Fibroblast of upper back skin (primary cell): Measurements from ENCODE around the gene CHTF8.

Source experiments
- DNase-seq: peaks from one replicate; pipeline ENCODE4 v3.0.0-alpha.2; 2013

CHTF8 gene

DNA sequence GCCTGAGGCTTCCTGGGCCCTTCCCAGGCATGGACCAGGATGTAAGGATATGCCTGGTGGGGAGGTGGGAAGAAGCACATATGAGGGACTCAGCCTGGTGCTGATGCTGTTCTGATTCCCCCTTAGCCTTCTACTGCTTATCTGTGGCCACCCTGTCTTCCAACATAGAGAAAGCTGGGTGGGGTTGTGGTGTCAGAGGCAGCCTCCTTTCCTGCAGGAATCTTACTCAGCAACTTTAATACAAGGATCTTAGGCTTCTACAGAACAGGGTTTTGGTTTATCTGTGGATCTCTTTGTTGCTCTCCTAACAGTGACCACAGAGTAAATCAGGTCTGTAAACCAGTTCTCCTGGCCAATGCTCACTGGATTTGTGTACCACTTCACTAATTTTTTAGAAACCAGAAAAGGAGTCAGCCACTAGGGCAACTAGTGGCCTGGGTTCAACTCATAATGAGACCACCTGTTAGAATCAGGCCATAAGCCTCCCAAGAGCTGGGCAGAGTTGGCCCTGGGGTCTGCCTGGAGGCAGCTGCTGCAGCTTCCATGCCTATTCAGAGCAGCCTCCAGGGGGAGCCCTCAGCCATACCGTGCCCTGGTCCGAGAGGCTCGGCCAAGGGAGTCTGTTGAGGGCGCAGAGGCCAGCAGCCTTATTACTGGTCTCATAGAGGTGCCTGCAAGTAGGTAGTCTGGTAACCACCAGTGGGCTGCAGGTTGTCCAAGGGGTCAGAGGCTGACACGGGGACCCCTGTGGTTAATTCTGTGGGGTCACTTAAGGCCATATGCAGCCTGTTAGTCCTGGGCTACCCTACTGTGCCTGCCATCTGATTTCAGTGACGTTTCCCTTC lies 19.9 kb downstream of the CHTF8 start:
- peak; percentile 26 for DNase-seq

DNA sequence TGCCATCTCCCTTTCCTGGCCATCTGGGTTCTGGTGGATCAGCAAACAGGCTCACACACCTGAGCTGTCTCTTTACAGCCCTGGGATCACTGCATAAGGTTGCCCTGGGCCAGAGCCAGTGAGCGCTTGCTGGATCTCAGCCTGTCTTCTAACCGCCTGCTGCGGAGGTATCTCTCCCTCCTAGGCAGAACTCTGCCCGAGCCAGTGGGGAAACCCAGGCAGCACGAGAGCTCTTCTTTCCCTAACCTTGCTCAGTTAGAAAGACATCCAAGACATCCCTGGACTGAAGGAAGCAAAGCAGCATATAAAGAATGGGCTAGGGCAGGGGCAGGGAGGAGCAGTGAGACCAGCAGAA lies 20.5 kb downstream of the CHTF8 start:
- no peak for DNase-seq

GRCh38 chr16:69111216-69111875 lies 21.0 kb downstream of the CHTF8 start:
- DNase-seq = no peak

DNA sequence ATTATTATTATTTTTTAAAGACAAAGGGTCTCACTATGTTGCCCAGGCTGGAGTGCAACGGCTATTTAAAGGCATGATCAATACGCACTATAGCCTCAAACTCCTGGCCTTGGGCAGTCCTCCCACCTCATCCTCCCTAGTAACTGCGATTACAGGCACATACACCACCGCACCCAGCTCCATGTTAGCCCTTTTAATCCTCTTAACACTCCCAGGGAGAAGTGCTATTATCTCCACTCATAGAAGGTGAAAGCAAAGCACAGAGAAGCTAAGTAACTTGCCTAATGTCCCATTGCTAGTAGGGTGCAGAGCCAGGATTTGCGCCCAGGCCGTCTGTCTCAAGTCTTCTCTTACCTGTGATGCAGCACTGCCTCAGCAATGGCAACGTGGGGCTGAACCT lies 22.0 kb downstream of the CHTF8 start:
- DNase-seq = no peak

DNA sequence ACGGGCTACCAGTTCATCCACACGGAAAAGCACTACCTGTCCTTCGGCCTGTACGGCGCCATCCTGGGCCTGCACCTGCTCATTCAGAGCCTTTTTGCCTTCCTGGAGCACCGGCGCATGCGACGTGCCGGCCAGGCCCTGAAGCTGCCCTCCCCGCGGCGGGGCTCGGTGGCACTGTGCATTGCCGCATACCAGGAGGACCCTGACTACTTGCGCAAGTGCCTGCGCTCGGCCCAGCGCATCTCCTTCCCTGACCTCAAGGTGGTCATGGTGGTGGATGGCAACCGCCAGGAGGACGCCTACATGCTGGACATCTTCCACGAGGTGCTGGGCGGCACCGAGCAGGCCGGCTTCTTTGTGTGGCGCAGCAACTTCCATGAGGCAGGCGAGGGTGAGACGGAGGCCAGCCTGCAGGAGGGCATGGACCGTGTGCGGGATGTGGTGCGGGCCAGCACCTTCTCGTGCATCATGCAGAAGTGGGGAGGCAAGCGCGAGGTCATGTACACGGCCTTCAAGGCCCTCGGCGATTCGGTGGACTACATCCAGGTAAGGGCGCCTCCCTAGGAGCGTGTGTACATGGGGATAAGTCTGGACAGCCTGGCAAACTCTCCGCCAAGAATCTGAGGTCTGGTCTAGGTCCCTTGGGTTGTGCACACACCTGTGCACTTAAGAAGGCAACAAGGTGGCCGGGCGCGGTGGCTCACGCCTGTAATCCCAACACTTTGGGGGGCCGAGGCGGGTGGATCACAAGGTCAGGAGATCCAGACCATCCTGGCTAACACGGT lies 22.7 kb downstream of the CHTF8 start:
- DNase-seq = no peak

- DNase-seq = no peak
These were observed 23.5 kb downstream of the CHTF8 start for GRCh38 chr16:69108905-69109252.

DNA sequence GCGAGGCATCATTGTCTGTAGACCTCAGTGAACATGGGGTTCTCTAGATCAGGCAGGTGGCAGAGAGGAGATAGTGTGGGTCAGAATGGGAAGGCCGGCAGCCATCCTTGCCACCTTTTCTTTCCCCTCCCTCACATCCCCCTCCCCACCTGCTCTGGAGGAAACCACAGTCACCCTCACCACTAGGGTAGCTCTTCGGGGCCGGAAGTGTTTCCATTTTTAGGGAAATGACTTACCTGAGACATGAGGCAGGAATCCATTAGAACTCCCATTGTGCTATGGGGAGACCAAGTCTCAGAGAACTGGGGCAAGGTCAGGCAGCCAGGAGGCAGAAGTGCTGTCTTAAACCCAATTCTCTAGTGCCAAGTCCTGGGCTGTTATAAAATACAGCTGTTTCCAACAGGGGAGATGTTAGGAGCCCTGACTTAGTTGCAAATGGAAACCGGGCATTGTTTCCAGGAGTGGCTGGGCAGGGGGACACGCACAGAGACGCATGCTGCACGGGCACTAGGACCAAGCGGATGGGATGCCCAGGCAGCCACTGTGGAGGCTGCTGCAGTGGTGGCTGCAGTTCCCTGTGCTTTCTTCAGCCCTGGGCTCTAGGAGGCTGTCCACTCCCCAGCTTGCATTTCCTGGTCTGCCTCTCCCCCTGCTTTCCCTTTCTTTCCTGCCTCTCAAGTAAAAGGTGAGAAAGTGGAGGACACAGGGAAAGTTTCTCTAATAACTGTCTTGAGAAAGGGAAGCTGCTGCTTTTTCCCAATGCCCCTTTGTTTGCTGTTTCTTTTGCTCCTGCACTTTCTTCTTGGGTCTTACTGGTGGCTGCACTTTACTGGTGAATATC lies 24.1 kb downstream of the CHTF8 start:
- no peak for DNase-seq

GRCh38 chr16:69107316-69107962 lies 24.9 kb downstream of the CHTF8 start:
- no peak for DNase-seq

- no peak for DNase-seq
These were observed 25.7 kb downstream of the CHTF8 start for GRCh38 chr16:69106491-69107315.

GRCh38 chr16:69105501-69106361 lies 26.7 kb downstream of the CHTF8 start, which contains the start of gene HAS3:
Gene HAS3, plus strand, starts transcription at chr16:69105653. Its CDS starts 3,743 bp downstream, at chr16:69109396.
- DNase-seq = peak; percentile 58

- DNase-seq = no peak
These were observed 32.2 kb downstream of the CHTF8 start for GRCh38 chr16:69100071-69100691.

- no peak for DNase-seq
These were observed 37.2 kb downstream of the CHTF8 start for GRCh38 chr16:69095193-69095592.

GRCh38 chr16:69094501-69094900 lies 37.9 kb downstream of the CHTF8 start:
- no peak for DNase-seq

DNA sequence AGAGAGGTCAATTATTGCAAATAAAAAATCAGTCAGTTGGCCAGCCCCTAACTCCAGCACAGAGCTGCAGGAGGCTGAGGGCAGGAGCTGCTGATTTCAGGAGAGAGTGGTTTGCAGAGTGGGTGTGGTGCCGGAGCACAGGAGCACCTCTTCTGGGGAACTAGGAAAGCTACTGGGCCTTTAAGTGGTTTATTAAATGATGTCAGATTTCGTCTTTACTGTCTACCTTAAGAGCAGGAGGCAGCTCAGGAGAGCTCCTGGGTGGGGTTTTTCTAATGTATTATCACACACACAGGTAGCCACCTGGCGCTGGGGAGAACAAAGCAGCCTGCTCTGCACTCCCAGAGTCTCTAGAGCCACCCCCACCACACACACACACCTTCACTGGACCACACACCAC lies 38.4 kb downstream of the CHTF8 start:
- no peak for DNase-seq

GRCh38 chr16:69089091-69089910 lies 43.1 kb downstream of the CHTF8 start:
- DNase-seq = peak; percentile 38

DNA sequence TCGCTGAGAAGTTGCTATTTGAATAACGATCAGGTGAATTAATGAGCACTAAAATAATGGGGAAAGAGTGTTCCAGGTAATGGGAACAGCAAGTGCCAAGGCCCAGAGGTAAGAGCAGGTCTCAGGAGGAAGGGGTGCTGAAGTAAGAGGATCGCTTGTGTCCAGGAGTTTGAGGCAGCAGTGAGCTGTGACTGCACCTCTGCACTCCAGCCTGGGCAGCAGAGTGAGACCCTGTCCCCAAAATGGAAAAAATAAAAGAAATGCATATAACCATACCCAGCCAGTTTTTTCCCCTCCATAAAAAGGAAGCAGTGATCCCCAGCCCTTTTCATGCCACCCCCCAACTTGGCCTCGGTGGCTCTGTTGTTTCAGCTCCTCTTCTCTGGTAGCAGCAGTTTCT lies 43.7 kb downstream of the CHTF8 start:
- DNase-seq = no peak

DNA sequence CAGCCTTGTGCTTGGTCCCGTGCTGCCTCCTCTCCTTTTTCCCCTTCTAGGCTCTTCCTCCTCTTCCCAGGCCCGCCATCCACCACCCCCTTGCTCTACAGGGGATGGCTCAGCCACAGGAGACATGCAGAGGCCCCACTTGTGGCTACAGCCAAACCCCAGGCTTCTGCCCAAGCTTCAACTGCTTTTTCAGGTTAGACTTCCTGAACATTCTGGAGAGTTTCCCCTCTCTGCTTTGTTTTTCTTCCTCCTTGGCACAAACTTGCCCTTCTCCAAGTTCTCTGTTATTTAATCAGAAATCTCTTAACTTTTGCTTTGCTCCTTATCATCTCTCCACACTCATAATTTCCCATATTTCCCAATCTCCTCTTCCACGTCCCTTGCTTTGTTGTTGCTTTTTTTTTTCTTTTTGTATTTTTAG lies 45.2 kb downstream of the CHTF8 start:
- DNase-seq = no peak

DNA sequence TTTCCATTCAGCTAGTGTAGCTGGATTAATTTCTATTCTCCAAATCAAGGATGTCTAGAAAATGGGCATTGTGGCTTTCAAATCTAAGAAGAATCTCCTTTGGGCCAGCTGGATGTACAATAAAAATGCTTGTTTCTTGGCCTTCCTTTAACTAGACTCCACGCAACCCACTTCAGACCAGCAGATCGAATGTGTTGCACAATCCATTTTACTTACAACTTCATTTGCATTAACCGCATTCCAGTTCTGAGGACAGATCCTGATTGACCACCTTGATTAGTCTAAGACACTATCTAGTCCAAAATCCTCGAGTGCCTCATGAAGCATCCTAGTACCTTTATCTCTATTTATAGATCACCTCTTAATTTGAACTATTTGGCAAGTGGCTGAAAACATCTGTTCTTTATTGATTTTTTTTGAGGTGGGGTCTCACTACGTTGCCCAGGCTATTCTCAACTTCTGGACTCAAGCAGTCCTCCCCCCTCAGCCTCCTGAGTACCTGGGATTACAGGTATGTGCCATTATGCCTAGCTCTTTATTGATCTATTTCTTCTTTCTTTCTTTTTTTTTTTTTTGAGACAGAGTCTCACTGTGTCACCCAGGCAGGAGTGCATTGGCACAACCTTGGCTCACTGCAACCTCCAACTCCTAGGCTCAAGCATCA lies 47.2 kb downstream of the CHTF8 start:
- no peak for DNase-seq
